ENCODE results near the gene EXD3. TPM values are rescaled to one million over a fixed set of nuclear protein-coding genes. Genes with fewer than 3 reads are reported as not detected.

The EXD3 gene
- total RNA-seq, 3 donors from 2014 or later = 7.7 to 28.7 (median 20.6) TPM

- H3K4me3 ChIP-seq = no peak overlapping the region
- no peaks in the 10 kb centered on the region for H3K9me3 ChIP-seq
- H3K27ac ChIP-seq = no peak overlapping the region
- intact Hi-C loops (cut with DNase I; ENCODE audit: low total_unique reads) = no loop called here
- TF ChIP-seq POLR2AphosphoS5 (IDR thresholded peaks at IDR 0.05) (no peak), CTCF (IDR thresholded peaks at IDR 0.05) (no peak), POLR2A (IDR thresholded peaks at IDR 0.05) (no peak)
- no peaks in the 10 kb centered on the region for H3K27me3 ChIP-seq
- no peaks in the 10 kb centered on the region for H3K4me1 ChIP-seq
- no peak for DNase-seq (ENCODE audit: low spot score in 2 of 2)
- H3K36me3 ChIP-seq = no peaks in the 10 kb centered on the region
These were observed 57.2 kb downstream of the EXD3 start for GRCh38 chr9:137365552-137366444.

GRCh38 chr9:137365056-137365455 lies 57.9 kb downstream of the EXD3 start:
- H3K27me3 ChIP-seq = no peaks in the 10 kb centered on the region
- H3K4me3 ChIP-seq = no peak overlapping the region
- TF ChIP-seq CTCF (IDR thresholded peaks at IDR 0.05) (no peak), POLR2A (IDR thresholded peaks at IDR 0.05) (no peak), POLR2AphosphoS5 (IDR thresholded peaks at IDR 0.05) (no peak)
- H3K9me3 ChIP-seq = no peaks in the 10 kb centered on the region
- no peaks in the 10 kb centered on the region for H3K36me3 ChIP-seq
- H3K27ac ChIP-seq = no peak overlapping the region
- intact Hi-C loops (cut with DNase I; ENCODE audit: low total_unique reads) = no loop called here
- DNase-seq (ENCODE audit: low spot score in 2 of 2) = no peak
- H3K4me1 ChIP-seq = no peaks in the 10 kb centered on the region

- no peak for TF ChIP-seq CTCF (IDR thresholded peaks at IDR 0.05)
- TF ChIP-seq POLR2AphosphoS5 (IDR thresholded peaks at IDR 0.05) = no peak
- TF ChIP-seq POLR2A (IDR thresholded peaks at IDR 0.05) = no peak
- Histone ChIP-seq H3K9me3 (peaks cover 18 to 22% of the 10 kb centered on the region in 2 donors), H3K4me1 (no peaks in the 10 kb centered on the region), H3K36me3 (no peaks in the 10 kb centered on the region), H3K27me3 (no peaks in the 10 kb centered on the region), H3K27ac (no peak overlapping the region), H3K4me3 (no peak overlapping the region)
- no peak for DNase-seq (ENCODE audit: low spot score in 2 of 2)
- intact Hi-C loops (cut with DNase I; ENCODE audit: low total_unique reads) = no loop called here
These were observed 63.1 kb downstream of the EXD3 start for GRCh38 chr9:137359850-137360249.

- H3K27me3 ChIP-seq = no peaks in the 10 kb centered on the region
- no peak overlapping the region for H3K4me3 ChIP-seq
- no peaks in the 10 kb centered on the region for H3K36me3 ChIP-seq
- intact Hi-C loops (cut with DNase I; ENCODE audit: low total_unique reads) = no loop called here
- no peak overlapping the region for H3K27ac ChIP-seq
- peaks cover 18 to 22% of the 10 kb centered on the region in 2 donors for H3K9me3 ChIP-seq
- no peaks in the 10 kb centered on the region for H3K4me1 ChIP-seq
- no peak for DNase-seq (ENCODE audit: low spot score in 2 of 2)
- TF ChIP-seq POLR2A (IDR thresholded peaks at IDR 0.05) (no peak), CTCF (IDR thresholded peaks at IDR 0.05) (no peak), POLR2AphosphoS5 (IDR thresholded peaks at IDR 0.05) (no peak)
These were observed 64.8 kb downstream of the EXD3 start for GRCh38 chr9:137358126-137358525.

GRCh38 chr9:137357166-137357565 lies 65.8 kb downstream of the EXD3 start:
- H3K27me3 ChIP-seq = no peaks in the 10 kb centered on the region
- no peaks in the 10 kb centered on the region for H3K4me1 ChIP-seq
- TF ChIP-seq CTCF (IDR thresholded peaks at IDR 0.05) (no peak), POLR2A (IDR thresholded peaks at IDR 0.05) (no peak), POLR2AphosphoS5 (IDR thresholded peaks at IDR 0.05) (no peak)
- H3K27ac ChIP-seq = no peak overlapping the region
- H3K4me3 ChIP-seq = no peak overlapping the region
- no peak for DNase-seq (ENCODE audit: low spot score in 2 of 2)
- intact Hi-C loops (cut with DNase I; ENCODE audit: low total_unique reads) = no loop called here
- H3K9me3 ChIP-seq = peaks cover 18 to 22% of the 10 kb centered on the region in 2 donors
- H3K36me3 ChIP-seq = no peaks in the 10 kb centered on the region

All from breast epithelium (tissue), 4 donors.